Measurements from ENCODE around the gene TEFM. TPM values are rescaled to one million over a fixed set of nuclear protein-coding genes. Genes with fewer than 3 reads are reported as not detected.

The TEFM gene
- total RNA-seq, 3 donors from 2014 or later, result 16.1 to 18.3 (median 16.3) TPM

GRCh38 chr17:30854146-30854545 lies 51.9 kb downstream of the TEFM start:
- intact Hi-C loops (cut with DNase I, micrococcal nuclease), result no loop called here
- Histone ChIP-seq H3K4me3 (no peak overlapping the region), H3K36me3 (ENCODE audit: low read depth) (no peaks in the 10 kb centered on the region), H3K4me1 (ENCODE audit: low read depth) (no peaks in the 10 kb centered on the region), H3K9me3 (no peaks in the 10 kb centered on the region)
- DNase-seq, result no peak
- TF ChIP-seq CTCF (IDR thresholded peaks at IDR 0.05), result no peak
- ATAC-seq, result no peak

Other genes with a start within 250 kb of the TEFM start
- 10 to 100 TPM; 13.7 to 17.9 (median 13.8) TPM for gene CRLF3, start 81.5 kb downstream of the TEFM start, total RNA-seq
- gene ATAD5, start 74.3 kb downstream of the TEFM start, total RNA-seq, result 1 to 10 TPM; 1.5 to 5.7 (median 2.4) TPM
- gene ADAP2, start 15.7 kb upstream of the TEFM start, total RNA-seq, result 10 to 100 TPM in 2 of 3 donors, 1 to 10 TPM in 1; 7.3 to 15.9 (median 12.1) TPM
- gene RNF135, start 64.8 kb upstream of the TEFM start, total RNA-seq, result 10 to 100 TPM; 22.9 to 27.9 (median 24.1) TPM
- 10 to 100 TPM; 51.9 to 67.6 (median 52.4) TPM for gene NF1, start 188.7 kb upstream of the TEFM start, total RNA-seq

Data from mucosa of descending colon (tissue), 3 donors.